ENCODE data around the gene TECTB.

GRCh38 chr10:112269266-112269665, 13.9 kb upstream of the TECTB start:
- TF ChIP-seq CTCF (IDR thresholded peaks at IDR 0.05) = no peak
- no peak for TF ChIP-seq POLR2A (IDR thresholded peaks at IDR 0.05)
